GM18511 (cell line): ENCODE results near the gene KIF2C.
A peak's percentile ranks its signal among the peaks of the same experiment; 100 is the strongest.
"Not testable (repeated sequence)": the region's sequence is repeated elsewhere in the genome, so short reads cannot be mapped to it uniquely, and the experiment has no call there.

ENCODE experiments used
- ATAC-seq: cut with Tn5 transposase; IDR thresholded peaks from one replicate; pipeline ENCODE4 v1.9.1; 2021; ENCODE audit warnings: mild to moderate bottlenecking, moderate library complexity; ENCODE audit not compliant: unreplicated experiment

KIF2C gene

DNA sequence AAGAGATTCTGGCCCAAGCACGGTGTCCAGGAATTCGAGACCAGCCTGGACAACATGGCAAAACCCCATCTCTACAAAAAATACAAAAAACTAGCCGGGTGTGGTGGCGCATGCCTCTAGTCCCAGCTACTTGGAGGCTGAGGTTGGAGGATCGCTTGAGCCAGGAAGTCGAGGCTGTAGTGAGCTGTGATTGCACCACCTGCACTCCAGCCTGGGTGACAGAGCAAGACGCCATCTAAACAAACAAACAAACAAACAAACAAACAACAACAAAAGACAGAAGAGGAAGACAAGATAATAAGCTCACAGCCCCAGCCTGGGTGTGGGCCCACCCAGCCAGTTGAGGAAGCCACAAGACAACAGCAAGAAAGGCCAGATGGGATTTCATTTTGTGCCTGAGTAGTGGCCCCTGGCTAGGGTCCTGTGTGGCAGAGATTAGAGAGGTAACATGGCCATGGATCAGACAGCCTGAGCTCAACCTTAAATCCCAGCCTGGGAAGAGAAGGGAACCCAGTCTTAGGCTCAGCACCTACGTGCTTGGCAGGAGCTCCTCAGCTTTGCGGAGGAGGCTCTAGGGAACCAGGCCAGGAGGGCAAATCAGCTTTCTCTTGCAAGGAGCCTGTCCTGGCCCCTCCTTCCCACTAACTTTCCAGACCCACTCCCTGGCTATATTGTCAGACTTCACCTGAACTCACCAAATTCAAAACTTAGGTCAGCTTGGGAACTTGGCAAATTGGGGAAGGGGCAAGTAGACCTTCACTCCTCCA lies 53.3 kb downstream of the KIF2C start:
- no peak for ATAC-seq

DNA sequence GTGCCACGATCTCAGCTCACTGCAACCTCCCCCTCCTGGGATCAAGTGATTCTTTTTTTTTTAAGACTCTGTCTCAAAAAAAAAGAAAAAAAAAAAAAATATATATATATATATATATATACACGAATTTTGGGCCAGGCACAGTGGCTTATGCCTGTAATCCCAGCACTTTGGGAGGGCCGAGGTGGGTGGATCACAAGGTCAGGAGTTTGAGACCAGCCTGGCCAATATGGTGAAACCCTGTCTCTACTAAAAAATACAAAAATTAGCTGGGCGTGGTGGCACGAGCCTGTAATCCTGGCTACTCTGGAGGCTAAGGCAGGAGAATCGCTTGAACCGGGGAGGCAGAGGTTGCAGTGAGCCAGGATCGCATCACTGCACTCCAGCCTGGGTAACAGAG lies 58.2 kb downstream of the KIF2C start:
- not testable (repeated sequence) for ATAC-seq

GRCh38 chr1:44798481-44799365 lies 59.1 kb downstream of the KIF2C start:
- ATAC-seq, result no peak

DNA sequence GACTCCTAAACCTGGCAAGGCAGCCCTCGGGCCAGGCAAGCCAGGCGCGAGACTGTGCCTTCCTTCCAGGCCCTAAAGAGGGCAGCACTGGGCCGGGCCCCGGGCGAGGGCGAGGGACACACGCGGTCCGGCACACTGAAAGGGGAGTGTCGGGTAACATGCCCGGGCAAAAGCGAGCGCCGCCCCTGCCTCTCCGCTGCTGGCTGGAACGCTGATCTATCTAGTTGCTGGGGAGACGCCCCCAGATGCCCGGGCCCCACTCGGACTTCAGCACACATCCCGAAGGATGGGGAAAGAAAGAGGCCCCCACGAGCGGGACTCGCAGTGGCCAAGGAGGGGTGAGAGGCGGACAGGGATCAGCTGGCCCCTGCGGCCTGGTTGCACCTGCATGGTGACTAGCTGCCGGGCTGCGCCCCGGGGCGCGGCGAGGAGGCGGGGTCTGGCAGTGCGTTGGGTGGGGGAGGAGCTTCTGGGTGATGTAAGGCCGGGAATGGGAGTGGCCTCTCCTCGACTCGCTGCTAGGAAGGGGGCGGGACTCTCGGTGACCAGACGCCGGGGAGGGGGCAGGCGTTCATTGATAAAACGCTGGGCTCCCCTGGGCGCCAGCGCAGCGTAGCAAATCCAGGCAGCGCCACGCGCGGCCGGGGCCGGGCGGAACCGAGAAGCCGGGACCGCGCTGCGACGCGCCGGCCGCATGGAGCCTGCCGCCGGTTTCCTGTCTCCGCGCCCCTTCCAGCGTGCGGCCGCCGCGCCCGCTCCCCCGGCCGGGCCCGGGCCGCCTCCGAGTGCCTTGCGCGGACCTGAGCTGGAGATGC lies 60.3 kb downstream of the KIF2C start, which contains the start of gene PLK3:
Gene PLK3 (plus strand): TSS at position 608 of the 815 bp plus-strand sequence. CDS start 87 bp downstream, at position 695.
- peak; percentile 89 for ATAC-seq

- no peak for ATAC-seq
Observed at GRCh38 chr1:44801491-44802305, 62.1 kb downstream of the KIF2C start.

DNA sequence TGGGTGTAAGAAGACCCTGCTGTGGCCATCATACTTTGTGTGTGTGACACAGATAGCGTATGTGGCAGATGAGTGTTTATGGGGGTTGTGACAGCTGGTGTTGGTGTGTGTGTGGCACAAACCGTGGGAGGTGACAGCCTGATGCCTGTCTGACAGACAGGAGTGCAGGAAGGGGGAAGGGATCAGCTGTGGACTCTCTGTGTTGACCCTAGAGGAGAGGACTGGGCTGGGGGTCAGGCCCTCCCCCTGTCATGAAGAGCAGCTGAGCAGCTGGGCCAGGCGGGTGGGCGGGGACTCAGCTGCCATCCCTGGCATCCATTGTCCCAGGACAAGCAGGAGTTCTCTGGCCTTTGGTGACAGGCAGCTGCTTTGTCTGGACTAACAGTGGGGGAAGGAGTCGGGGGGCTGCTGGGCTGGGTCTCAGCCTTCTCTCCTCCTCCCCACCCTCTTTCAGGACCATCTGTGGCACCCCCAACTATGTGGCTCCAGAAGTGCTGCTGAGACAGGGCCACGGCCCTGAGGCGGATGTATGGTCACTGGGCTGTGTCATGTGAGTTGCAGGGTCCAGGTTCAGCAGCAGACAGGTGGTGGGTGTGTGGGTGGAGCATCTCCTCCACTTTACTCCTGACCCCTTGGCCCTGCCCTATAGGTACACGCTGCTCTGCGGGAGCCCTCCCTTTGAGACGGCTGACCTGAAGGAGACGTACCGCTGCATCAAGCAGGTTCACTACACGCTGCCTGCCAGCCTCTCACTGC lies 62.8 kb downstream of the KIF2C start:
- no peak for ATAC-seq

DNA sequence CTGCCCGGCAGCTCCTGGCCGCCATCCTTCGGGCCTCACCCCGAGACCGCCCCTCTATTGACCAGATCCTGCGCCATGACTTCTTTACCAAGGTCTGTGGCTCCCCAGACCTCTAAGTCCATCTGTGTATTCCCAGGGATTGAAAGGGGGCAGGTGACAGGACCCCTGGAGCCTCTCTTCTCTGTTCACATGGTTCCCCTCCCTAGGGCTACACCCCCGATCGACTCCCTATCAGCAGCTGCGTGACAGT lies 63.4 kb downstream of the KIF2C start:
- no peak for ATAC-seq

DNA sequence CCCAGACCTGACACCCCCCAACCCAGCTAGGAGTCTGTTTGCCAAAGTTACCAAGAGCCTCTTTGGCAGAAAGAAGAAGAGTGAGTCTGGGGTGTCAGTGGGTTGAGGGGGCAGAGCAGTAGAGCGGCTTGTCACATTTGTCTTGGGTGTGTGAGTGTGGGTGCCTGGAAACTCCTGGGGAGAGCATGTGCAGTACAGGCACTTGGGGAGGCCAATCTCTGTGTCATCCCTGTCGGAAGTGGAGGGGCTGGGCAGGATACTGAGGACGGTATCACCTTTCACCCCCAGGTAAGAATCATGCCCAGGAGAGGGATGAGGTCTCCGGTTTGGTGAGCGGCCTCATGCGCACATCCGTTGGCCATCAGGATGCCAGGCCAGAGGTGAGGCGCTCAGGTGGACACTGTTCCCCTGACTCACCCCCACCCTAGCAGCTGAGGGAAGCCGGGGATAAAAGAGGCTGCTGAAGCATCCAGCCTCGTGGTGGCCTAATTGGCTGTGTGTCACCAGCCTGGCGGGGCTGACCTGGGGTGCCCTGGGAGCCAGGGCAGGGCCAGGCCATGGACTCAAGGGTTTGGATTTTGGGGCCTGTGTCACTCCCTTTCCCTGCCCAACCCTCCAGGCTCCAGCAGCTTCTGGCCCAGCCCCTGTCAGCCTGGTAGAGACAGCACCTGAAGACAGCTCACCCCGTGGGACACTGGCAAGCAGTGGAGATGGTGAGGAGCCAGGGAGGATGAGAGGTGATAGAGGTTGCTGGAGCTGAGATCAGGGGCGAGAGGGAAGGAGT lies 63.9 kb downstream of the KIF2C start:
- no peak for ATAC-seq

GRCh38 chr1:44805311-44806024 lies 65.8 kb downstream of the KIF2C start:
- no peak for ATAC-seq

DNA sequence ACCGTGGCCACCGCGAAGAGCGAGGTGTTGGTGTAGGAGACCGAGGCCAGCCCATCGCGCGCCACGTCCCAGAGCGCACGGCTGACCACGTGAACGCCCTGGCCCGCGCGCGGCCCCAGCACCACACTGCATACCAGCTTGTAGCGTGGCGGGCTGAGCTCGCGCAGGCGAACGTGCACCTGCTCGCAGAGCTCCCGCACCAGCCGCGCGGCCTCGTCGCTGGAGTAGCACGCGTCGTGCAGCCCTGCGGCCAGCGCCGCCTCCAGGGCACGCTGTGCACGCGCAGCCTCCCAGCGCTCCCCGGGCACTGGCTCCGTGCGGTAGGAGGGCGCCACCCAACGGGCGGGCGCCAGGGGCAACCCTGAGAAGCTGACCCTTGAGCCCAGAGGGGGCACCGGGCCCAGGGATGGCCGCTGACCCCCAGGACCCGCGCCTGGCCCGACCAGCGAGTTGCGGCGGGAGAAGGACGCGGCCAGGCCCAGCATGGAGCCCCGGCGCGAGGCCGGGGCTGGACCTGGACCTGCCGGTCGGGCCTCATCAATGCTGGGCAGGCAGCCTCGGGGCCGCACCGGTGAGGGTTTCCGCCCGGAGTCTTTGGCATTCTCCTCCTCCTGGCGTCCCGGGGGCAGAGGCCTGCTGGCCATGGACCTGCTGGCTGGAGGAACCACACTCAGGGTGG lies 66.5 kb downstream of the KIF2C start:
- ATAC-seq, result no peak

GRCh38 chr1:44806704-44807363 lies 67.2 kb downstream of the KIF2C start, which contains the start of gene DYNLT4:
DYNLT4 (minus strand) TSS chr1:44807351; CDS start chr1:44806668, 683 bp downstream.
- no peak for ATAC-seq

GRCh38 chr1:44807364-44808062 lies 67.9 kb downstream of the KIF2C start:
- ATAC-seq, result peak; percentile 49

DNA sequence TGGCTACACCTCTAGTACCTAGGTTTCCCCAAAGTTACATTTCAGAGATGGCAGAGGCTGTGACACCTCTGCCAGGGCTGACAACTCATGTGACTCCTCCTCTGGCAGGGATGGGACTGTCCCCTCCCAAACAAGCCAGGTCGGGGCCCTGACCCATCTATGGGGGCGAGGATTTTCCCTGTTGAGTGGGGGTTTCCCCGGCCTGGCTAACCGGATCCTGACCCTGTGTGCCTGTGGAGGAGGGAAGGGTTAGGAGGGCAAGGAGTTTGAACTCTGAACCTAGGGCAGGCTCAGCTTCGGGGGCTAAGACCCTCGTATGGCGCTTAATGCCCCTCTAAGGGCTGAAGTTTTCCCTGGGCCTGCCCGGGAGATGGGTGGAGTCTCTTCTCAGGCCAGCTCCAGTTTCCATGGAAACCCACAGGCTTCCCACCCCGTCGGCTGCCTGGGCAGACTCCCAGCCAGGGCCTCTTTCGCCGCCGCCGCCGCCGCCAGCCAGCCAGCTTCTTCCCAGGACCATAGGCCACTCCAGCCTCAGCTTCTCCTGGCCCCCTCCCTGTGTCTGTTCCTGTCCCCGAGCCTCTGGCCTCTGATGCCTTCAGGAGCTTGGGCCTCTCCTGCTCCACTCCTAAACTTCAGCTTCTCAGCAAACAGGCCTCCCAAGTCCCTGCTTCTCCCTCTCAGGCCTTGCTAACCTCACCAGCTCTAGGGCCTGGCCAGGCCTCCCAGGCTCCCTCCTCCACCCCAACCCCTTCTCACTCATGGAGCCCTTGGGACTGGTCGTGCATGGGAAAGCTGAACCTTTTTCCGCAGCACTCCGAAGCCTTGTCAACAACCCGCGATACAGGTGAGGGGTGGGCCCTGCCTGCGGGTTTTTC lies 68.7 kb downstream of the KIF2C start, which contains the start of gene BTBD19:
Gene BTBD19 (plus strand): TSS at position 461 of the 875 bp plus-strand sequence. CDS start 298 bp downstream, at position 759.
- peak; percentile 37 for ATAC-seq

GRCh38 chr1:44808938-44809917 lies 69.6 kb downstream of the KIF2C start:
- ATAC-seq, result peak; percentile 59
